Upper lobe of right lung (tissue), 1 donor: ENCODE results near the gene MYO1B. TPM values are rescaled to one million over a fixed set of nuclear protein-coding genes. Genes with fewer than 3 reads are reported as not detected.

ENCODE experiments used
- ATAC-seq: fragments of 200-7000 bp; cut with Tn5 transposase; one replicate; pipeline ENCODE4 v1.9.1; 2020; ENCODE audit warnings: mild to moderate bottlenecking, moderate library complexity
- DNase-seq: peaks from one replicate; pipeline ENCODE4 v3.0.0-alpha.2; 2020
- H3K27ac ChIP-seq: fragments of 200-600 bp; one replicate; pipeline ENCODE4 v1.8.0; 2022
- H3K27me3 ChIP-seq: fragments of 200-600 bp; one replicate; pipeline ENCODE4 v1.8.0; 2022; ENCODE audit warnings: mild to moderate bottlenecking
- H3K36me3 ChIP-seq: fragments of 200-600 bp; one replicate; pipeline ENCODE4 v1.8.0; 2022
- H3K4me1 ChIP-seq: fragments of 200-600 bp; one replicate; pipeline ENCODE4 v1.8.0; 2022
- H3K4me3 ChIP-seq: fragments of 200-600 bp; one replicate; pipeline ENCODE4 v1.8.0; 2022; ENCODE audit warnings: mild to moderate bottlenecking
- H3K9me3 ChIP-seq: fragments of 200-600 bp; one replicate; pipeline ENCODE4 v1.8.0; 2022
- CTCF ChIP-seq: fragments of 200-600 bp; IDR thresholded peaks from one replicate; pipeline ENCODE4 v1.8.0; 2022; ENCODE audit warnings: antibody characterized with exemption
- intact Hi-C: fragments of 100-400 bp; cut with DNase I; formaldehyde crosslinking; loops from one replicate; pipeline ENCODE4 v1.11.0; 2022
- total RNA-seq: library from RNA; stranded (reverse); fragmentation: NEBNext Ultra II Directional; extraction: Animal tissue kit (Norgen Biotek cat#: 25700); gene quantifications from one replicate; pipeline ENCODE4 v1.2.1, GENCODE V29; 2021
- donor health status: DM: no; HTN: yes; CAD: no; lungs with severe emphysema.

The MYO1B gene
- total RNA-seq, 1 donor from 2014 or later = 231 TPM

GRCh38 chr2:191212119-191212518 is 33.1 kb upstream of the MYO1B start:
- no peak for TF ChIP-seq CTCF
- DNase-seq = no peak

DNA sequence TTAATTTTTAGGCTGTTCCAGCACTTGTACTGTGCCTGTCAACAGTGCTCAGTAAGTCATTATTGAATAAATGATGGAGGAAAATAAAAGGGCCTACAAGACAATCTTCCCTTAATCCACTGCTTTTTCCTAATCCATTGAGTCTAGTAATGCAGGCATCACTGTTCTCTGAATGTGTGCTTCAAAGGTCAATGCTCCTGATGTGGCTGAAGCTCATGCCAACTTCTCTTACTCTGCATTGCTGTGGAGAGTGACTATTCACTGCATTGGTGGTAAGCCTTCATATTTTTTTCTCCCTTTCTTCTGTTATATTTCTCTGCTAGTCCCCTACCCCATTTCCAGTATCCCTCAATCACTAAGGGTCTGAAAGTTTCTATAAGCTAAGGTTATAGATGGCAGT is 31.9 kb upstream of the MYO1B start:
- TF ChIP-seq CTCF = no peak
- no peaks in the 10 kb centered on the region for H3K27me3 ChIP-seq
- intact Hi-C loops = no loop called here

More at GRCh38 chr2:191212119-191212518, 33.1 kb upstream of the MYO1B start:
- Histone ChIP-seq H3K4me1 (peaks cover under 1% of the 10 kb centered on the region), H3K4me3 (no peak overlapping the region), H3K9me3 (peaks cover 5% of the 10 kb centered on the region), H3K36me3 (no peaks in the 10 kb centered on the region), H3K27me3 (no peaks in the 10 kb centered on the region), H3K27ac (no peak overlapping the region)
- intact Hi-C loops = no loop called here
- ATAC-seq = no peak

GRCh38 chr2:191215230-191215629 is 30.0 kb upstream of the MYO1B start:
- intact Hi-C loops = no loop called here
- H3K4me1 ChIP-seq = peaks cover 13% of the 10 kb centered on the region
- peaks cover 5% of the 10 kb centered on the region for H3K9me3 ChIP-seq
- no peak overlapping the region for H3K27ac ChIP-seq
- H3K4me3 ChIP-seq = no peak overlapping the region
- no peaks in the 10 kb centered on the region for H3K36me3 ChIP-seq
- no peak for TF ChIP-seq CTCF
- no peak for DNase-seq
- ATAC-seq = no peak
- H3K27me3 ChIP-seq = no peaks in the 10 kb centered on the region

More for the DNA sequence above, 31.9 kb upstream of the MYO1B start:
- peaks cover 5% of the 10 kb centered on the region for H3K9me3 ChIP-seq
- DNase-seq (no peak), ATAC-seq (no peak)
- H3K4me1 ChIP-seq = peaks cover 13% of the 10 kb centered on the region
- no peak overlapping the region for H3K4me3 ChIP-seq
- no peaks in the 10 kb centered on the region for H3K36me3 ChIP-seq
- no peak overlapping the region for H3K27ac ChIP-seq

GRCh38 chr2:191215666-191216065 is 29.5 kb upstream of the MYO1B start:
- no peak overlapping the region for H3K27ac ChIP-seq
- peak; percentile 58 for ATAC-seq
- no peak for DNase-seq
- peaks cover 5% of the 10 kb centered on the region for H3K9me3 ChIP-seq
- TF ChIP-seq CTCF = no peak
- no peaks in the 10 kb centered on the region for H3K27me3 ChIP-seq
- H3K36me3 ChIP-seq = no peaks in the 10 kb centered on the region
- peaks cover 13% of the 10 kb centered on the region for H3K4me1 ChIP-seq
- no peak overlapping the region for H3K4me3 ChIP-seq
- intact Hi-C loops = no loop called here

DNA sequence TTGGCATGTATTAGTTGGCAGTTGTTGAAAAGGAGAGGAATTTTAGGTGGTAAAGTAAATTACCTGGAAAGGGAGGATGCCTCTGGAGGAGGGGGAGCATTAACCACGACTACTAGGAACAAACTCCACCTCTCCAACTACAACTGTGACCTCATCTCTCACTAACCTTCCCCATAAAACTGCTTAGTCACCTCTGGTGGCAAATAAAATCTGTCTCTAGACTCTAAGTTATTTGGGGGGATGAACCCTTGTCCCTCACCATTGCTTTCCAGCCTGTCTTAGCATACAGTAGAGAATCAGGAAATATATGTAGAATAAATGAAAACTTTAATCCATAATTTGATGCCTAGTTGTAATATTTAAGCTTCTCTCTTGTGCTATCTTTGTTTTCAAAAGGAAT is 27.6 kb upstream of the MYO1B start:
- Histone ChIP-seq H3K4me1 (peaks cover 13% of the 10 kb centered on the region), H3K9me3 (no peaks in the 10 kb centered on the region), H3K36me3 (no peaks in the 10 kb centered on the region), H3K27ac (no peak overlapping the region), H3K4me3 (no peak overlapping the region), H3K27me3 (no peaks in the 10 kb centered on the region)
- DNase-seq = no peak
- no peak for ATAC-seq
- no peak for TF ChIP-seq CTCF
- intact Hi-C loops = no loop called here

DNA sequence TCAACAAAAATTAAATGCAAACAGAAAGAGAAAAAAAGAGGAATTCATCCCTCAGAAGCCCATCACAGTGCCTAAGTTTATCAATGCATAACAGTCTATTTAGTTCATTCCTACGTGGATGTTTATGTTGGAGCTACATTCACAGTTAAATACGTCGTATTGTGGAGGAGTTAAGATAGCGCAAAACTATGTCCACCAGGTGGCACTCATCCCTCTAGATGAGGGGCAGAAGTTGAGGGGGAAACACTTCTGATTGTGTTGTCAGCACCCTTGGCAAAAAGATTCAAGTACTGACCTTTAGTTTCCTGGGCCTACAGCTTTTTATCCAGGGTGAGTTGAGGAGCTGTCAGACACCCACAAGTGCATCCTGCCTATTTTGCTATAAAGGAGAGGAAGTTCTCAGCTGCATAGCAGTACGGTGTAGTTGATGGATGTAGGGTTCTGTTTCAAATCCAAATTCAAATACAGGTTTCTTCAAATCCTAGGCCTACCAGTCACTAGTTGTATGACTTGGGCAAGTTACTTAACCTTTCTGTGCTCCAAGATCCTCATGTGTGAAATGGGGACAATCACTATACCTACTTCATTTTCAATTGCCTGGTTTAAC is 26.8 kb upstream of the MYO1B start:
- Histone ChIP-seq H3K4me3 (no peak overlapping the region), H3K4me1 (peaks cover 13% of the 10 kb centered on the region), H3K36me3 (no peaks in the 10 kb centered on the region), H3K9me3 (no peaks in the 10 kb centered on the region), H3K27ac (no peak overlapping the region), H3K27me3 (no peaks in the 10 kb centered on the region)
- DNase-seq (no peak), ATAC-seq (peak; percentile 72)
- TF ChIP-seq CTCF = peak; percentile 68
- intact Hi-C loops = no loop called here
